Fibroblast of mammary gland (primary cell): Measurements from ENCODE around the gene MPIG6B.

Experiments used
- DNase-seq: peaks from one replicate; pipeline ENCODE4 v3.0.0-alpha.2; 2010; ENCODE audit warnings: low read depth
- H3K4me3 ChIP-seq: 2 replicates; pipeline ENCODE4 v1.5.1; 2011; ENCODE audit warnings: low read depth, mild to moderate bottlenecking, low read length, moderate library complexity; ENCODE audit not compliant: control insufficient read depth
- TF ChIP-seq, protein P1 (sequence below): conservative IDR thresholded peaks from 2 replicates; pipeline ENCODE4 v1.5.1; 2011; ENCODE audit warnings: low read depth, low read length, inconsistent platforms; ENCODE audit not compliant: control insufficient read depth, insufficient read depth

MPIG6B gene

DNA sequence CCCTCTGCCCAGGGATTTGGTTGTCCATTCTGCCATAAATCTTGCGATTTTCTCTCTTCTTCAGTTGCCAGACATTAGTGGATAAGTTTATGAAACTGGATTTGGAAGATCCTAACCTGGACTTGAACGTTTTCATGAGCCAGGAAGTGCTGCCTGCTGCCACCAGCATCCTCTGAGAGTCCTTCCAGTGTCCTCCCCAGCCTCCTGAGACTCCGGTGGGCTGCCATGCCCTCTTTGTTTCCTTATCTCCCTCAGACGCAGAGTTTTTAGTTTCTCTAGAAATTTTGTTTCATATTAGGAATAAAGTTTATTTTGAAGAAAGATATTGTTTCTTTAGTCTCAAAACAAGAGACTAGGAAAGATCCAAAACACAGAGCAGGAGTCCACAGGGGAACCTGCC, 39.2 kb downstream of the MPIG6B start, which contains the start of gene SAPCD1:
Gene SAPCD1 (plus strand): TSS at position 301 of the 400 bp plus-strand sequence. CDS start 399 bp downstream, outside the sequence.
- DNase-seq: no peak
- no peak within 1 kb of the TSS for H3K4me3 ChIP-seq
- TF ChIP-seq, protein P1, sequence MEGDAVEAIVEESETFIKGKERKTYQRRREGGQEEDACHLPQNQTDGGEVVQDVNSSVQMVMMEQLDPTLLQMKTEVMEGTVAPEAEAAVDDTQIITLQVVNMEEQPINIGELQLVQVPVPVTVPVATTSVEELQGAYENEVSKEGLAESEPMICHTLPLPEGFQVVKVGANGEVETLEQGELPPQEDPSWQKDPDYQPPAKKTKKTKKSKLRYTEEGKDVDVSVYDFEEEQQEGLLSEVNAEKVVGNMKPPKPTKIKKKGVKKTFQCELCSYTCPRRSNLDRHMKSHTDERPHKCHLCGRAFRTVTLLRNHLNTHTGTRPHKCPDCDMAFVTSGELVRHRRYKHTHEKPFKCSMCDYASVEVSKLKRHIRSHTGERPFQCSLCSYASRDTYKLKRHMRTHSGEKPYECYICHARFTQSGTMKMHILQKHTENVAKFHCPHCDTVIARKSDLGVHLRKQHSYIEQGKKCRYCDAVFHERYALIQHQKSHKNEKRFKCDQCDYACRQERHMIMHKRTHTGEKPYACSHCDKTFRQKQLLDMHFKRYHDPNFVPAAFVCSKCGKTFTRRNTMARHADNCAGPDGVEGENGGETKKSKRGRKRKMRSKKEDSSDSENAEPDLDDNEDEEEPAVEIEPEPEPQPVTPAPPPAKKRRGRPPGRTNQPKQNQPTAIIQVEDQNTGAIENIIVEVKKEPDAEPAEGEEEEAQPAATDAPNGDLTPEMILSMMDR: no peak

DNA sequence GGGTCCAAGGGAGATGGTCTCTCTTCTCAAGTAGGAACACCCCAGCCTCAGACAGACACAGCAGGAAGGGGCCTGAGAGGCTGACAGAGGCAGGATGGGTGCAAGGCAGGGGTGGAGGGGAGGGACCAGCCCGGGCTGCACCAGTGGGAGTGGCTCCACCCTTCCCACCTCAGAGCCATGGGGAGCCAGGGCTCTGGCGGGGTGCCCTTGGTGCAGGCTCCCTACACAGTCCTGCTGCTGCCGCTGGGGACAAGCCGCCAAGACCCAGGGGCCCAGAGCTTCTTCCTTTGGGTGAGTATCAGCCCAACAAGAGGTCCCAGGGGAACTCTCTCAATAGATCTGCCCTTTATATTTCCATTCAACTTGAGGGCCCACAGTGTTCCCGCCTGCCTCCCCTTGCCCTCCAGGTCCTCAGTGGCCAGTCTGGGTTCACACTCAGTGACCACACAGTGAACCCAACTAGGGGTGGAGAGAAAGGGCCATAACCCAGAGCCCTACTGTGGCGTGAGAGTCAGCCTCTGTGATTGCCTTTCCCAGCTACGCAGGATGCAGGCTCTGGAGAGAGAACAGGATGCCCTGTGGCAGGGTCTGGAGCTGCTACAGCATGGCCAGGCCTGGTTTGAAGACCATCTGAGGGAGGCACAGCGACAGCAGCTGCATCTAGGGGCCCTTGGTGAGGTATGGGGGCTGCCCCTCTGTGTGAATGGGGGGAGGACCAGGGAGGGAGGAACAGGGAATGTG, 39.9 kb downstream of the MPIG6B start:
- TF ChIP-seq, protein P1: no peak
- H3K4me3 ChIP-seq: no peak overlapping the region
- DNase-seq: no peak

DNA sequence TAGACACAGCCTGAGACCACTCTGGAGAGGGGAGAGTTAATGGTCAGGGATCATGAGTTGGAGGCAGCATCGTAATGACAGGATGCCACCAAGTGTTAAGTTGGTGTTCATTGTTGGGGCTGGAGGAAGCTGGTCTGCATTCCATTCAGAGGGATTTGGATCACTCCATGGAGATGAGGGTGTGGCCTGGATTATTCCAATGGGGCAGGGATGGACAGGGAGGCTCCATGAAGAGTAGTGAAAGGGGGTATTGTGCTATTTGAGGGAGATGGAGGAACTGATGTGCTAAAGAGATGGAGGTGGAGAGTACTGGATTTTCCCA, 40.4 kb downstream of the MPIG6B start:
- TF ChIP-seq, protein P1: no peak

DNA sequence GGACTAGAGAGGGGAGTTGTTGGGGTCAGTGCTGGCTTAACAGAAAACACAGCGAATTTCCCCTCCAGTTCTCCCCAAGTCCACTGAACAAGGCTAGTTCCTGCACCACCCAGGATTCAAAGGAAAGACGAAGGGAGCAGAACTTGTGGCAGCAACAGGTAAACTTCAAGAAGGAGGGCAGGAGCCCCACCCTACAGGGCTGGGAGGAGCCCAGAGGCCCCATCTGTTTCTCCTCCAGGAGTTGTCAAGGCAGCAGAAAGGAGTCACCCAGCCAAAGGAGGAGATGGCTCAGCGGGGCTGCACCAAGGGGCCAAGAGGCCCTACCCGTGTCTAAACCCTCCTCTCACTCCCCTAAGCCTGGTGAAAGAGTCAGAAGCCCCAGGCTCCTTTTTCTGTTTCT, 41.0 kb downstream of the MPIG6B start:
- DNase-seq: no peak
- TF ChIP-seq, protein P1: no peak
- H3K4me3 ChIP-seq: no peak overlapping the region

More for the DNA sequence above, 40.4 kb downstream of the MPIG6B start:
- DNase-seq: peak; percentile 33
- no peak overlapping the region for H3K4me3 ChIP-seq

DNA sequence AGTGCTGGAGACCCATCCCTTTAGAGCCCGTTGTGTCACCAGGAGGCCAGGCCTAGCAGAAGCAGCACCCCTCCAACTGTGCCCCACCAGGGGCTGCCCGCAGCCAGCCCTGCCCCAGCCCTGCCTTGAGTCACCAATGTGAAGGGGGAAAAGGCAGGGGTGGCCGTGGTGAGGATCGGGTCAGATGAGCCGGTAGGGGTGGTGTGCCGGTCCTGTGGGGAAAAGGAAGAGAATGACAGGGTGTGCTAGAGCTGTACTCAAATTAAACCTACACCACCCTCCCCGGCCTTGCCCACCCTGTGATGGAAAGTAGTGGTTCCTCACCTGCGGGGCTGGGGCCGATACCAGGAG, 42.4 kb downstream of the MPIG6B start:
- H3K4me3 ChIP-seq: no peak overlapping the region
- TF ChIP-seq, protein P1: no peak
- no peak for DNase-seq

DNA sequence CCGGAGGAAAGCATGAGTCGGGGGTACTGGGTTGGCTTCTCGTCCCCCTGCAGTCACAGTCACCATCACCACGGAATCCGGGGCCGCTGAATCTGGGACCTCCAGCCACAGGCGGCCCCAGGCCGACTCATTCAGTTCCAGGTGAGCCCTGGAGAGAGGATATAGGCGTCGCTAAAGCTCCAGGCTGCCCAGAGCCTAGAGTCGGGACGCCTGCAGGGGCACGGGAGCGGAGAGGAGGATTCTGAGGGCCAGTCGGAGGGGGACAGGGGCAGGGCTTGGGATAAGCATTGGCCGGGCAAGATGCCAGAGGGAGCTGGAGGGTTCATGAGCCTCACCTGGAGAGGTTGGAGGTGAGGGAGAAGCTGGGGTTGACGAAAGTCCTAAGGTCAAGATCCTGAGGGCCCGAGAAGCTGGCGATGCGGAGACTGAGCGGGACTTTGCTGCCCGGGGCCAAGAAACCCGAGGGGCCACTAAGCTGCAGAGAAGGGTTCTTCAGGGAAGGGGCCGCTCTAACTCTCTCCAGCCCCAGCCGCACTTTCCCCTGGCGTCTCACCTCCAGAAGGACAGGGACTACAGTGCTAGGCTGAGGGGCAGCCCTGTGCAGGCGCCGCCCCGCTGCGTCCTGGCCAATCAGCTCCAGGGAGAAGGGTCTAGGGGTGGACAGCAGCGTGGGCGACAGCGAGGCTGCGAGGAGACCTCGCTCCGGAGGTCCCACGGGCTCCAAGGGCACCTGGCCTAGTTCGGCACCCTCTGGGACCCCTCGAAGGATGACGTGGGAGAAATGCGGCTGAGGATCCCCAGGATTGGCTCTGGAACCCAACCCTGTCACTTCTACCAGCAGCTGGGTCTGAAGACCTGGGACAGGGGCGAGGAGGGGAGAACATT, 43.0 kb downstream of the MPIG6B start:
- no peak overlapping the region for H3K4me3 ChIP-seq
- no peak for DNase-seq
- TF ChIP-seq, protein P1: no peak
